ENCODE data around the gene MS4A13.

GRCh38 chr11:60561254-60561653 is 46.1 kb downstream of the MS4A13 start:
- no peak for TF ChIP-seq CTCF (conservative IDR thresholded peaks at IDR 0.05)
- no peak for TF ChIP-seq ZFX (IDR thresholded peaks at IDR 0.05)
